GM10847 (cell line): Measurements from ENCODE around the gene SH3BP5L.

Experiments used
- POLR2A ChIP-seq: IDR thresholded peaks from 2 replicates; pipeline ENCODE4 v1.6.1; 2011; ENCODE audit not compliant: insufficient read length; ENCODE audit errors: extremely low read depth

The SH3BP5L gene

DNA sequence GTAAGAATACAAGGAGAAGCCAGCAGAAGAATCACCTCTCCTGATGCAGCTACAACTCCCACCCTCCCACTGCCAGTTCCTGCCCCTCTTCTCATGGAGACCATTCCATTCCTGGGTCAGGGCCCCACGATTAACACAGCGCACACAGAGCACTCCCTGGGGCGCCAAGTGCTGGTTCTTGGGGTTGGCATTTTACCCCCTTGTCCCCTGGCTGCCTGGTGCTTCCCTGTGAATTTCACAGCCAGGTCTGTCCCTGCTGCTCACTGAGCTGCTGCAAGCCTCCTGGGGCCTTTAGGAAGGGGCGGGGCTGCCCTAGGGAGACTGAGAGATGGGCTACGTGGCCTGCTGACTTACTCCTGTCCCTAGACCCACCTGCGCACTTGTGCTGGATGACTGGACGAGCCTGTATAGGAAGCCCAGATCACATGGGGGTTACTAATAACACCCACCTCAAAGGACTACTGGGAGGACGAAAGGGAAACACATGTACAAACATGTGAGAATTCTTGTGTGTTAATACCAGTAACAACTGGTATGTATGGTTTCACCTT lies 17.1 kb upstream of the SH3BP5L start:
- TF ChIP-seq POLR2A = no peak

- no peak for TF ChIP-seq POLR2A
Observed at GRCh38 chr1:248841702-248842395, 16.1 kb upstream of the SH3BP5L start.

DNA sequence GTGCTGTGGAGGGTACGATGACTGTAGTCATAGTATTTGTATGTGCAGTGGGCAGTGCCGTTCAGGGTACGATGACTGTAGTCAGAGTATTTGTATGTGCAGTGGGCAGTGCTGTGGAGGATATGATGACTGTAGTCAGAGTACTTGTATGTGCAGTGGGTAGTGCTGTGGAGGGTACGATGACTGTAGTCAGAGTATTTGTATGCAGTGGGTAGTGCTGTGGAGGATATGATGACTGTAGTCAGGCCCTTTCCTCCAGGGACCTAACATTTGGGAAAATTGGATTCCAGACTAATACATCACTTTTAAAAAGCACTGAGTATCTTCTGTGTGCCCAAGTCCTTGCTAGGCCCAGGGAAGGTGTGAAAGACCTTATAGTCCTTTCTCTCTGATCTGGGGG lies 15.2 kb upstream of the SH3BP5L start:
- TF ChIP-seq POLR2A = no peak

GRCh38 chr1:248839168-248839555 lies 13.4 kb upstream of the SH3BP5L start:
- TF ChIP-seq POLR2A = no peak

- TF ChIP-seq POLR2A = peak; percentile 64
Observed at GRCh38 chr1:248838357-248839167, 12.8 kb upstream of the SH3BP5L start.

DNA sequence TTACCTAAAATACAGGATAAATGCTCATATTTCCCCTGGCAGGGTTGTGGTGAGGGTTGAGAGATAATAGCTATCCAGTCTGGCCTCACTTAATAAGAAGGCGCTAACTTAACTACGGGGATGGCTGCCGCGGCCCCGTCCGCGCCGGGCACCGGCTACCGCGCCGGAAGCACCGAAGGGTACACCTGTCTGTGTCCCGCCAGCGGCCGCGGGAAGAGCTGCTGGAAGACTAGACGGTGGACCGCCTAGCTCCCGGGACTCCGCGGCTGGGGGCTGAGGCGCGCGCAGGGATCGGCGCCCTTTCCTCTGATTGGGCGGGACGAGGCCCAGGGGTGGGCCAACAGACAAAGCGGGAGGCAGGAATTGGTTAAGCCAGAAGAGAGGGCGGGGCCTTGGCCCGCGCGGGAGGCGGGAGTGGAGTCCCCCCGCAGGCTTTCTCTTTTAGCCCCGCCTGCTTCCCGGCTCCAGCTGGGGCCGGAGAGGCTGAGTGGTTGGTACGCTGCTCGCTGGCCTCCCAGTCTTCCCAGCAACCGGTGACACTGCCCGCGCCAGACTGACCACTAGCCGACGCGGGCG lies 12.2 kb upstream of the SH3BP5L start, which contains the start of gene ZNF672:
Gene ZNF672, plus strand, starts transcription at position 444 of the 576 bp plus-strand sequence. CDS start 9,051 bp downstream, outside the sequence.
- peak; percentile 70 for TF ChIP-seq POLR2A

DNA sequence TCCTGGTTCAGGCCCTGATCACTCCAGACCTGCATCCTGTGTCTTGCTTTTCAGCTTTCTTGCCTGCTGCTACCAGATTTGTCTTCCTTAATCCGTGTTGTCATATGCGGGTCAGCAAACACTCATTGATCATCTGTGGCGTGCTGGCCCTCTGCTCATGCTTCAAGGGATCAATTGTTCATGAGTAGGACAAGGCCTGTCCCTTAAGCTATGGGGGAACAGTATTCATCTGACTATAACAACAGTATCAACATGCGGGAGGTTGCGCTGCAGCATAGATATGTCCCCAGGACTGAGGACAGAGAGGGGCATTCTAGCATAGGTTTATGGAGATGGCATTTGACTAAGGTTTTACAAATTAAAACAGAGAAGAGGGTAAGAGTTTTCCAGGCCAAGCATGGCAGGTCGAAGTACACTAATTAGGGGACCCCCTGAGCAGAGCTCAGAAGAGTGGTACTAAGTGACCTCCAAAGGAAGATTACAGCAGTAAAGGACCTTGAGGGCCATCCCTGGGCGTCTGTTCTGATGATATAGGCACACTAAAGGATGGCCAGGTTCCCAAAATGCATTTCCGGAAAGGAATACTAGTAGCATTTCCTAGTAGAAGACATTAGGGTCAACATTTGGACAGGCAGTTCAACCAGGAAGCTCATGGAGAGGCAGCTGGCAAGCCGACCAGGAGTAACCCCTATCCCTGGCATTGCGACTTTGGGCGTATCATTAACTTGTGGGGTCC lies 11.5 kb upstream of the SH3BP5L start:
- TF ChIP-seq POLR2A = no peak

GRCh38 chr1:248834343-248834940 lies 8.7 kb upstream of the SH3BP5L start:
- no peak for TF ChIP-seq POLR2A

GRCh38 chr1:248831842-248832241 lies 6.1 kb upstream of the SH3BP5L start:
- no peak for TF ChIP-seq POLR2A

DNA sequence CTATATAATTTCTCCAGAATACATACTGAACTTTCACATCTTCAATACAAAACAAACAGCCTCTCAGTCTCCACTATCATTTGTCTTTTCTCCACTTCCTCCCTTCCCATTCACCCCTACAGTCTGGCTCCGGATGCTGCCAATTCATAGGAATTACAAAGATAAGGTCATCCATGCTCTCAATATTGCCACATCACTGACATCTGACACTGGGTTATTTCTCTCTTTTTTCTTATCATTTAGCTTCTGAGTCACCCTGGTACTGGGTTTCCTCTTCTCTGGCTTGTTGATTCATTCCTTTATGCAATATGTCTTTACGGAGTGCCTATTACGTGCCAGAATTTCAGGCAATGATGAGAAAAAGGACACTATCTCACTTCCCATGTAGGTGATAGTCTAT lies 3.1 kb upstream of the SH3BP5L start:
- TF ChIP-seq POLR2A = no peak

GRCh38 chr1:248825573-248825908 lies 174 bp downstream of the SH3BP5L start:
- TF ChIP-seq POLR2A = no peak

- no peak for TF ChIP-seq POLR2A
Observed at GRCh38 chr1:248825136-248825535, 579 bp downstream of the SH3BP5L start.

GRCh38 chr1:248824701-248825100 lies 1.0 kb downstream of the SH3BP5L start:
- TF ChIP-seq POLR2A = no peak

DNA sequence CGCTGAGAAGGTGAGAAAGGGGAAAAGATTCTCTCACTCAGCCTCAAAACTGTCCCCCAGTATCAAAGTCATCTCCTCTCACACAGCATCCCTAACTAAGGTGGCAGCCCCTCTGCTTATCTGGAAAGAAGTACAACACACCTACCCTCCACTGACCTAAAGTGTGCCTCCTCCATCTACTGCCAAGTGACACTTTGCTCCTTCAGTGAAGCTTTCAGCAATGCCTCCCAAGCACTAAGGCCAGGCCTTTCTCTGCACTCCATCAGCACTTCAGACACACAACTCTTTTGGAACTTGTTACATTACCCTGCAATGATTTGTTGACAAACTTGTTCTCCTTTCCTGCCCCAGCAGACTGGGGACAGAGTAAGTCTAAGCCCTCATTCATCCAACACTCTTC lies 1.4 kb downstream of the SH3BP5L start:
- TF ChIP-seq POLR2A = no peak

- no peak for TF ChIP-seq POLR2A
Observed at GRCh38 chr1:248823517-248824001, 2.2 kb downstream of the SH3BP5L start.
